Measurements from ENCODE around the gene MMP2.
A peak's percentile ranks its signal among the peaks of the same experiment; 100 is the strongest.

The MMP2 gene

DNA sequence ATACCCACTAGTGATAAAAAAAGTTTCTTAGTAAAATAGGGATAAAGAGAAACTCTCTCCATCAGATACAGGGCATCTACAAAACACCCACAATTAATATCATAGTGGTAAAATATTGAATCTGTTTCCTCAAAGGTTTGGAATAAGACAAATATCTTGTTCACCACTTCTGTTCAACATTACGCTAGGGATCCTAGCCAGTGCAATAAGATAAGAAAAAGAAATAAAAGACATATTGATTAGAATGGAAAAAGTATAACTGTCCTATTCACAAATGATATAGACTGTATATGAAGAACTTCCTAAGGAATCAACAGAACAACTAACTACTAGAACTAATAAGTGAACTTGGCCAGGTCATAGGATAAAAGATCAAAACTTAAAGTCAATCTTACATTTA is 42.8 kb downstream of the MMP2 start:
- no peak for DNase-seq

DNA sequence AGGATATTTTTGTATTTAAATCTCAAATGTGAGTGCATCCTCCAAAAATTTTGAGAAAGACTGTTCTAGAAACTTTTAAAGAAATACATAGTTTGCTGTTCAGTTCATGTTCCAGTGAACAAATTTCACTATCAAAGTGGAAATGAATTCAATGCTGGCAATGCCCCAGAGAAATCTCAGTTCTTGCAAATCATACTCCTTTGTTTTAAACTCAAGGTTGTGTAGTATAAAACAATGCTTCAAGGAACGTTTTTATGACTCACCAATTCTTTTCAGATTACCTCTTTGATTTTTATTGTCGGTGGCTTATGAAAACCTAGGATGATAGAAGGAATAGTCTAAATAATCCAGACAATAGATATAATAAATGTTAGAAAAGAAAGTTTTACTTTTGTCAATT is 47.4 kb downstream of the MMP2 start:
- no peak for DNase-seq

DNA sequence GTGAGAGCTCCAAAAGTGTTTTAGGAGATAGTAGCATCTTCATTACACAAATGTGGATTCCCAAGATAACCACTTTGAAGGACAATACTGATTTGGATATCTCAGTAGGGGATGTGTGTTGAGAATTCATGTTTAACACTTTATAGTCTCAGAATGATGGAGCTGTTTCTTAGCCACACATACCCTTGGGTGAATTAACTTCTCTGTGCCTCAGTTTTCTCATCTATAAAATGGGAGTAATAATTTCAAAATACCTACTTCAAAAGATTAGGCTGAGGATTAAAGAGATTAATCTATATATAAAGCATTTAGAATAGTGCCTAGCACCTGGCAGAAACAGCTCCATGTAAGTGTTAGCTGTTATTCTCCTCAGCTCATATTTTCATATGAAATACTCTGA is 48.9 kb downstream of the MMP2 start:
- no peak for DNase-seq

GRCh38 chr16:55529018-55529417 is 50.0 kb downstream of the MMP2 start:
- peak in 1 of 2 donors; percentile 73 for DNase-seq

DNA sequence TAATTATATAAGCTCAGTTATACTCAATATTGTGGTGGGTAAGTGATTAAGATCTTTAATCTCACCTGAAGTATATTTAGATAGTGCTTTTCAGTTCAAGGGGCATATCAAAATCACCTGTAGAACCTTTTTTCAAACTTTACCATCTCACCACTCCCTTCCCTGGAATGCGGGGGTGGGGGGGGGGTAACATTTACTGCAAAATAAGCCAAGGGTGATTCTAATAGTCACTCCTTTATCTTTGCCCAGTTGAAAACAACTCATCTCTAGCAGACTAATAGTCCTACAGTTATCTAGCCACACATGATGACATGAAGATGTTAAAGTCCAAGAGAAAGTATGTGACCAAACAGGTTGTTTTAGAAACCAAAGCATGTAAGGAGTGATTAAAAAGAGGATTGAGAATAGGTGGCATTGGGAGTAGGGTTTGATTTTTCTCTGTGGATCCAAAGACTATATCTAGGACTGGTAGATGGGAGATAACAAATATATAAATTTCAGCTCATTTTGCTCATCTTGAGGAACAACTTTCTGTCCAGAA is 51.4 kb downstream of the MMP2 start:
- no peak for DNase-seq

DNA sequence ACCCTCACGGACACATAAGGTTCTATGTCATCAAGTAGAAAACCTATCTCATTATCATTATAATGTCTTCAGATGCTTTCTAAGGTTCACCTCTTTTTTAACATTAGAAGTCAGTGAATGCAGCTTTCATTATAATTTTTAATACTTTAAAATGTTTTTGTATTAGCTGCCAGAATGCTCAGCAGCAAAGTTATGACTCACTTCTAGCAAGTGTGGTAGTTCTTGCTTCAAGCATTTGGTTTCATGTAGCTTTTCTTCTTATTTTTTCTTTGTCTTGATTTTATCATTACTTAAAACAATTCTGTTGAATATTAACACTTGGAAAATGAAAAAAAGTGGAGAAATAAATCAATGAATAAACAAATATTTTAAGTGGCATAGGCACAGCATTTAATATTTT is 53.2 kb downstream of the MMP2 start:
- no peak for DNase-seq

DNA sequence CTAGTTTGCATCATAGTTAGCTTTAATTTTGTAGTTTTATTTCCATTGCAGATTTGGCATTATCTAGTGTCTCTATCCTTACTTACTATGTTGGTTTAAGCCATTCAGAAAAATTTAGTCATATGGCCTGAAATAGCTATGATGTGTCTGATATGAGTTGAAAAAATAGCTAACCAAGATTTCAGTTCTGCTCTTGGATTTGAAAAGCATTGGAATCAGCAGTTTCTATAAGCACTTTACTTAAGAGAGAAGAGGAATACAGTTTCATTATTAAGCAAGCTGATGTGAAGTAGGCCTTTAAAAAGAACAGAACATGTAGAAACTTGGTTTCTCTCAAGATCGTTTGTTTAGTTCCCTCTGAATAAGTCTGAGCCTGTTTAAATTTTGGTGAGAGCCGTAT is 55.8 kb downstream of the MMP2 start:
- DNase-seq, result peak; percentile 58 to 75

- DNase-seq, result peak; percentile 69 to 70
These were observed 60.1 kb downstream of the MMP2 start for GRCh38 chr16:55539049-55539448.

- no peak for DNase-seq
These were observed 60.5 kb downstream of the MMP2 start for GRCh38 chr16:55539488-55539887.

DNA sequence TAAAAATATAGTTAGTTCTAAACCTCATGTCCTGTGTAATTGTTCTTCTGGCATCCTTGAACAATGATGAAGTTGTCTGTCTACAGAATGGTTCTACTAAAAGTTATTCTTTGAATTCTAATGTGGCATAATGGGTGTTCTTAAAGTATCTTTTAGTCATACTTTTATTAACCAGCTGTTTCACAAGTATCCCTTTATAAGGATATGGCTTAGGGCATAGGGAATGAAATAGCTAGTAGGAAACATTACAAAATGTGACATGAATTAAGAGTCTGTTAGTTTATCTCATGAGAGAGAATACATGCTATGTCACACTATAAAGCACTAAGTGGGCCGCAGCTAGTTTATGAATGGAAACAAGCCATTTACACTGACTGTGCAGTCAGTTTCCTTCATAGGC is 61.2 kb downstream of the MMP2 start:
- DNase-seq, result no peak

- DNase-seq, result peak; percentile 31 to 39
These were observed 63.6 kb downstream of the MMP2 start for GRCh38 chr16:55542459-55543082.

DNA sequence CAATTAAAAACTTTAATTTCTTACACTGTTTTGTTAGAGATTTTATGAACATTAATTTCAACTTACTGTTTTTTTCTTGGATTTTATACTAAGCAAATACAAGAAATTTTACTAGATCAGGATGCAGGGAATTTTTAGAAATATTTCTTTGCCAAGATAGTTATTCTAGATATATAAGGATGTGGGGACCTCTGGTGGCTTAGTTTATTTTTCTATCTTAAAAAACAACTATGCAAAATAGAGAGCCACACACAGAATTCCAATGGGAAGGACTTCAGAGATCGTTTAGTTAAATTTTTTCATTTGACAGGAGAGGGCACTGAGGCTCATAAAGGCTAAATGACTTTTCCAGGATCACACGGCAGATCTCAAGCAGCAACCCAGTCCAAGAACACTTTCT is 64.5 kb downstream of the MMP2 start:
- peak in 1 of 2 donors; percentile 35 for DNase-seq

GRCh38 chr16:55552621-55553020 is 73.6 kb downstream of the MMP2 start:
- no peak for DNase-seq

DNA sequence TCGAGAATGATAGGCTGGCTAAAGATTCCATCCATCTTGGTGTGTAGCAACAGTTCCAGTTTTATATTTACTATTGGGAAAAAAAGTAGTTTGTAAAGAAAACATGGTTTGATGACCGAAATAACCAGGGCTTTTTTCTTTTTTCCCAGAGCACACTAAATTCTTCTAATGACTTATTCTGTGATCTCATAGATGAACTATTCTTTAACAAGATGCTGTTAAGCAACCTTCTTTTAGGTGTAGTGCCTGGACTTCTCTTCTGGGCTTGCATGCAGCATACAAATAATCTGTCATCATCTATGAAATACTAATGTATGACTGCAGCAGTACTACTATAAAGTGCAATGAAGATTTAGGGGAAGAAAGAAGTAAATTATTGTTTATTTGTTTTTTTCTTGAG is 76.4 kb downstream of the MMP2 start:
- no peak for DNase-seq

Data from inflammatory macrophage treated with lipopolysaccharide for 1 hour (primary cell).